GM18873 (cell line): Measurements from ENCODE around the gene CFAP300.

ENCODE experiments used
- ATAC-seq: cut with Tn5 transposase; IDR thresholded peaks from one replicate; pipeline ENCODE4 v1.9.1; 2021; ENCODE audit warnings: mild to moderate bottlenecking, moderate library complexity, moderate number of reproducible peaks; ENCODE audit not compliant: unreplicated experiment, low FRiP score

The CFAP300 gene

DNA sequence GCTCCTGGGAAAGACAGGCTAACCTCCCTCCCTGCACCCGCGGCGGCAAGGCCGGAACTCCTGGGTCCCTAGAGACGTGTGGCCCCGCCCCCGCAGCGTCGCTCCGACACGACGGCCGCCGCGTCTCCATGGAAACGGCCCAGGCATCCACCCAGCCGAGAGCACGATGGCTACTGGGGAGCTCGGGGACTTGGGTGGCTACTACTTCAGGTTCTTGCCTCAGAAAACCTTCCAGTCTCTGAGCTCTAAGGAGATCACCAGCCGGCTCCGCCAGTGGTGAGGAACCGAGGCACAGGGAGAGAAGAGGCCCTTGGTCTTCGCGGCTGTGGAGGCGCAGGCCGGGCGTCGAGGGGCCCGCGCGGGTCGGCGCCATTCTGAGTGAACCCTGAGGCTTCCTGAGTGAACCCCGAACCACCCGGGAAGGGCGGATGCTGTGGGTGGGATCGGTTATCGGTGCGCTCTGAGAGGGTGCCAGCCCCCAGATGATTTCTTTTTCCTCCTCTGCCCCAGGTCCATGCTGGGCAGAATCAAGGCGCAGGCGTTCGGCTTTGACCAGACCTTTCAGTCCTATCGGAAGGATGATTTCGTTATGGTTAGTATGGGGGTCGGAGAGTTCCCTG is at the start of gene CFAP300:
TSS of gene CFAP300 (plus strand) at position 133 of the 620 bp plus-strand sequence. CDS start at position 167, 34 bp downstream.
- no peak for ATAC-seq

DNA sequence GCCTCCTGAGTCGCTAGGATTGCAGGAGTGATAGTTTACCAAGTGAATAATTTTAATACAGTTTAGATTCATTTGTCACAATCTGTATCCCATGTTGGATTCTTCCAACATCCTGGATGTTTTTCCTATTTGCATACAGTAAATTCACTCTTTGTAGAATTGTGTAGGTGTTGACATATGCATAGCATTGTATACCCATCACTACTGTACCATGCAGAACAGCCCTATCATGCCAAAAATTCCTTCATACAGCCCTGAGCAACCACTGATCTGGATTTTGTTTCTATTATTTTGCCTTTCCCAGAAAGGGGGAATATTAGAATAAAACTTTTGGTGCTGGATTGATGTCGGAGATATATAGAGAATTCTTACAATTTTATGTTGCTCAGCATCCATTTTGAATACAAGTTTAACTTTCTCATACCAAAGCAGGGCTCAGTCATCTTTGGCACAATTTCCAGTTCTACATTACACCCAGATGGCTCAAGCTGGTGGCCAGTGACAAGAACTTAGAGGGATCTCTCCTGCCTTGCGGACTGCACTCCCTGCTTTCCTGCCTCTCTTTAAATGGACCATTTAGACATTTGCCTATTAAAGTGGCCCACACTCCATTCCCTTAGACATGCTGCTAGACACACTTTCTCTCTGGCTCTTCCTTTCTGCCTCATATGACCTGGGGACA is 45.4 kb upstream of the CFAP300 start:
- ATAC-seq, result no peak

DNA sequence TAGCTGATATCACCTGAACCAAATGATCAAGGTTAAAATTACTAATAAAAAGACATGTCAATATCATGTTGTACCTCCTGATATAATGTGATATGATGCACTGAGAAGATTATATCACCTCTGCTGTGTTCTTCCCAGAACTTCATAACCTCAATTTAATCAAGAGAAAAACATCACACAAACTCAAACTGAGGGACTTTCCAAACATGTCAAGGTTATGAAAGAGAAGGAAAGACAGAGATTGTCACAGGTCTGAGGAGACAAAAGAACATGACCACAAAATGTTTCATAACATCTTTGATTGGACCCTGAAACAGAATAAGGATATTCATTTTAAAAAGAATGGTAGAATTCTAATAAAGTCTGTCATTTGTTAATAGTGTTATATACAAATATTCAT is 43.0 kb upstream of the CFAP300 start:
- no peak for ATAC-seq

DNA sequence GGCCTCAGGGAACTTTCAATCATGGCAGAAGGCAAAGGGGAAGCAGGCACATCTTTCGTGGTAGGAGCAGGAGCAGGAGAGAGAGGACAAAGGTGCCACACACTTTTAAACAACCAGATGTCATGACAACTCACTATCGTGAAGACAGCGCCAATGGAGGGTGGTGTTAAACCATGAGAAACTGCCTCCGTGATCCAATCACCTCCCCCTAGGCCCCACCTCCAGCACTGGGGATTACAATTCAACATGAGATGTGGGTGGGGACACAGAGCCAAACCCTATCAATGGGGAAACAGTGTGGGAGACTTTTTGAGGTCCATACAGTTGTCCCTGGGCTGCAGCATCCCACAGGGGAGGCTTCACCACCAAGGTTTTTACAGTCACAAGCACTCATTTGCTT is 41.9 kb upstream of the CFAP300 start:
- ATAC-seq, result no peak

DNA sequence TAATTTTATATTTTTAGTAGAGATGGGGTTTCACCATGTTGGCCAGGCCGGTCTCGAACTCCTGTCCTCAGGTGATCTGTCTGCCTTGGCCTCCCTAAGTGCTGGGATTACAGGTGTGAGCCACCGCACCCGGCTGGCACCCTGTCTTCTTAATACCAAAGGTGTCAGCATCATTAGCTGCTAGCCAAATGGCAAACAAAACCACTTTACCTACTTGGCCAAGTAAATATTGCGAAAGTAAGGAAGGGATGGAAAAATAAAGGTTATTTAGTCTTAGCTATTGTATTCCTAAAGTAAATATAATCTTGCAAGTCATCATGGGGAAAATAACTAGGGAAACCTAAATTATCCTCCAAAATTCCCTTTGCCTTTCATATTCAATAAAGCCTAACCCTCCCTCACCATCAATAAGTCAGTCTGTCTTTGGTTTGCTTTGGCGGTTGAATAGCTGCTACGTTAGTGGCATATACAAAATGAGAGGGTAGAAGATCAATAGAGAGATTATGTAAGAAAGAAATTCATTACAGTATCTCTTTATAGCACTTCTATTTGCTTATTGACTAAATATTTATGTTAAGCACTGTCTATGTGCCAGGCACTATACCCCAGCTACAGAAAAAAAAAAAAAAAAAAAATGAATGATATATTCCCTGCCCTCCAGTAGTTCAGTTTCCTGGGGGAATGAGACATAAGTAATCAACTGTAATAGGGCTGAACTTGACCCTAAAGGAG is 40.2 kb upstream of the CFAP300 start:
- no peak for ATAC-seq

DNA sequence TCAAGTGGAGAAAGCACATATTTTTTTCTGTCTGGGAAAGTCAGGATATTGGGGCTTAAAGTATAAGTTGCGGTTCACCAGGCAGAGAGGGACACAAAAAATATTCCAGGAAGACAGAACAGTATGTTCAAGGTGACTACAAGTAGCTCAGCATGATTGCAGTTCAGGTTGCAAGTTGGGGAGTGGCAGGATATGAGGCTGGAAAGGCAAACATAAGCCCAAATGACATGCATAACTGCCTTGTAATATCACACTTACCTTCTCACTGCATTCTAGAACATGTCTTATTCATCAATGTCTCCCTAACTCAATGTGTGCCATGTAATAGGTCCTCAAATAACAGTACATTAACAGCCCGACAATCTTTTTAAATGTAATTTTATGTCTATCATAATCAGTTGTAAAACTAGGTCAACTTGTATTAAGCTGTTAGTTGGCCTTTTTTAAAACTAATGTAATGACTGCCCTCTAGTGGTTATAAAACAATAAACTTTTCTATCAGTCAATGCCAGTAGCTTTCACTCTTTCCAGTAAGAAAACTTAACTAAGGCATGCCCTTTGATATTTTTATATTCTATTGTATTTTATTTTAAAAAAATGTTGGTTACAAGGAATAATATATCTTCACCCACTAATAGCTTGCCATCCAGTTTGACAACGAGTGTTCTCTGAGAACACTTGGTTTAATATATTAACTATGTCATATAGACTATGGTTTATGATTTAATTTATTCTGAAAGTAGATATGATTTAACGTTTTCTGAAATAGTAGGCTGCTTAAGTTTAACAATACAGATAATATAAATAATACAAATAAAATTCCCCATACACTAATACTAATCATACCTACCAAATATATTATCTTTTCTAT is 39.4 kb upstream of the CFAP300 start:
- ATAC-seq, result peak; percentile 69

DNA sequence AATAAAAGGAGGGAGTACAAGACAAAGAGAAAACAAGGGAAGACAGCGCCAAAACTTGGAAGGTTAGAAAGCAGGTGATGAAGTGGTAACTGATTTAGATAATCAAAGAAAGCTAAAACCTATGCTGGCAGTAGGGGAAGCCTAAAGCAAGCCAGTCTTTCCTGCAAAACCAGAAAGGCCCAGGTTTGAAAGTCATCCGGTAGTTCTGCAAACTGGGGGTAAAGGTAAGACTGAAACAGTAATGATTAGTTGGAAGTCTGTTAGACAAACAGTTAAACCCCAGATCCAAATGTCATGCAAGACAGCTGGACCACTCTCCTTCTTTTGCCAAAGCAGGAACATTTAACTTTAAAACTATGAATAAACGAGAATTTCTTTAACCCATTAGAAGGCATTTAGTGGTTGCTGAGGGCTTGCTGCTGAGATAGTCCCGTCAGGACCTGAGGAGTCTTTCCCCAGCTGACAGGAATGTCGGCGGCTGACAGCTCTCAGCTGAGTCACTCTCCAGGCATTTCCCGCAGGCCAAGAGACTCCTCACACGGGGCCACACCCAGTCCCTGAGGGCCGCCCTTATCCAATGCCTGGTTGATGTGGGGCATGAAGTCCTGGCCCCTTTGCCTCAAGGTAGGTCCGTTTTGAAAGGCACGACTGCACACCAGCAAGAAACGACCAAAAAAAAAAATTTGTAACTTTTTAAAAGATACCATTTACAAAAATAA is 36.3 kb upstream of the CFAP300 start:
- ATAC-seq, result no peak

DNA sequence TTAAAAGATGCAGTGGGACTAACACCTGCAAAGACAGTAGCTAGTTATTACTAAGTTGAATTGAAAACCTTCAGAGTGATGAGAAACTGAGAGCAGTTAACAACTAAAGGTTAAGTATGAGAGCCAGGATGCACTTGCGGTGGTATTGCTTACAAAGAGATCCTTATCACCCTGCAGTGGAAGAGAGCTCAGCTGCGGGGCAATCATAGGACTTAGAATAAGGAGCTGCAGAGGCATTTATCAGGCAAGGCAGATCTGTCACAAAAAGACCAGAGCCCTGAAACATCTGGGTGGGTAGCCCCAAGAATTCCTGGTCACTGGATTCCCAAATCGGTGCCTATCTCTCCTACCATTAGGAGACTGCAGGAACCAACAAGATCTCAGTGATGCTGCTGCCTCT is 34.3 kb upstream of the CFAP300 start:
- ATAC-seq, result no peak

DNA sequence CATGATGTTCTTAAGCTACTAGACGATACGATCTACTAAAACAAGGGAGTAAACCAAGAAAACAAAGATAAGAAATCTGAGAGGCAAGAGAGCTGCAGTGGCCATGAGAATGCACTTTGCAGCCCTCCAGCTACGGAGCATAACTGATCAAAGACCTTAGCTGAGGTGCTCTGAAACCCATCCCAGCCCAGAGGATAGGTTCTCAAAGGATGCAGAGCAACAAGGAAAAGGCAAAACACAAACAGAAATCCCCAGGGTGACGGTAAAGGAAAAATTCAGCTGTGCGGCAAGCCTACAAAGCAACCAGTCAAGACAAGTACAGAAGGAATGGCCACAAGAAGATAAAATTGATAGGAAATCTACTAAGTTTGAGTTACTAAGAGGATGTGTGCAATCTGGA is 32.5 kb upstream of the CFAP300 start:
- ATAC-seq, result no peak

DNA sequence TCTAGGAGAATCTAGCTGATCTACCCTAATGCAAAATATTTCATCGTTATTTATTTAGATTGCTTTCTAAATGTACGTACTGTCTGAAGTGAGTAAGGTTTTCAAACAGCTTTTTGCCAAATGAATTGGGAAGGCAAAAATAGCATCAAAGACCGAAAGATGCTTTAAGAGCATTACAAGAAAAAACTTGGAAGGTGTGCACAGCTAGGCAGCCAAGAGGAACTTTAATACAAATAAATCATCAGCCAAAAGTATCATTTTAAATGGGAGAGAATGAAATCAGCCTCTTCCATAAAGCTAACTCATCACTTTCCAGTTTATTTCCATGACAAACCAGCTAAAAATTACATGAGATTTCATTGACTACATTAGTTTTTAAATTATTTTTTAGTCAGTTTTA is 30.2 kb upstream of the CFAP300 start:
- ATAC-seq, result no peak

DNA sequence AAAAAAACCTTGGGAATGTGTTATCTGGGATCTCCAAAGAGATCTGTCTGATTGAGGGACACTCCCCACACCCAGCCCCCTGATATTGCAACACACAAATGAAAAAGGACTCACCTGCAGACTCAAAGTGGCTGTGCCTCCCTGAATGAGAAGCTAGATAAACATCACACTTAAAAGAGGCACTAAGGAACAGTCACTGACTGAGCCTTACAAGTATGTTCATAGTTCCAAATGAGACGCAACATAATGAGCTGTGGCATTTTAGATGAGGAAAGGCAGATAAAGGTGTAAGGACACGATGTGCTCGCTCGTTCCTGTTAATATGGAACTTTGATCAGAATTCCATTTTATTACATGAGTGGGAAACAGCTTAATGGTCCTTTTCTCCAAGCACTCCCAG is 21.0 kb upstream of the CFAP300 start:
- ATAC-seq, result no peak

DNA sequence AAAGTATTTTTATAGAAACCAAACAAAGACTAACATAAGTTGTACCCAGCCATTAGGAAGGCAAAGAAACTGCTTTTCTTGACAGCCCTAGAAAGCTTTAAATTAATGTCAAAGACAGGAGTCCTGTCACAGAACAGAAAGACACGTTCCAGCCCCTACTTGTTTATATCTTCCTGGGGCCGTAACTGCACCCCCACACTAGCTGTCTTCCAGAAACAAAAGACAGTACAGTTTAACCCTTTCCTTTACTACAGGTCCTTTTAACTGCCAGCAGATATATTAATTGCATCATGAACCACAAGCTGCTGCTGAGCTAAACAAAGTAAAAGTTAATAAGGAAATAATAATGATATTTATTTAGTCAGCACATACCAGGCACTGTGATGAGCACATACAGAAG is 20.3 kb upstream of the CFAP300 start:
- no peak for ATAC-seq

DNA sequence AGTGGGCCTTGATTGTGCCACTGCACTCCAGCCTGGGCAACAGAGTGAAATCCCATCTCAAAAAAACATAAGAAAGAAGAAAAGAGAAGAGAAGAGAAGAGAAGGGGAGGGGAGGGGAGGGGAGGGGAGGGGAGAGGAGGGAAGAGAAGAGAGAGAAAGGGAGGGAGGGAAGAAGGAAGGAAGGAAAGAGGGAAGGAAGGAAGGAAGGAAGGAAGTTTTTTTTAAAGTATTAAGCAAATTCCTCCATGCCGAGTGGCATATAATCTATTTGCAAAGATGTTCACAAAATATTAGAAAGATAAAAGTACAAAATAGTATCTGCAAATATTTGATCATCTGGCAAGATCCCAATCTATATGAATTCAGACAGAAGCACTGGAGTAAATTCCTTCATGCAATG is 10.5 kb upstream of the CFAP300 start:
- no peak for ATAC-seq

DNA sequence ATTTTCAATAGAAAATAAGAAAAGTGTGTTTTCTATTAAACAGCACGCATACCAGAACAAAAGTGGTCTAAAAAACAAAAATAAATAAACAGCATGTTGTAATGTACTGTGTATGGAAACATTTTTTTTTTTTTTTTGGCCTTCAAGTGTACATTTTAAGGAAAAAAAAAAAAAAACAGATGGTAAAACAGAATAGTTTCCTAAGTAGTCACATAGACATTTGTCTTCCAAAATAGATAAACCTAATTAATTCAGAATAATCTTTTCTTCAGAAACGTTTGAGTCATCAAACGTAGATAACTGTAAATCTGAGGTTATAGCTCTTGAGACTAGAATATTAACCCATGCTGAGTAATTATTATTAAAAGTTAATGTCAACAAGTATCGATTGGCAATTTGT is 396 bp upstream of the CFAP300 start:
- ATAC-seq, result no peak

DNA sequence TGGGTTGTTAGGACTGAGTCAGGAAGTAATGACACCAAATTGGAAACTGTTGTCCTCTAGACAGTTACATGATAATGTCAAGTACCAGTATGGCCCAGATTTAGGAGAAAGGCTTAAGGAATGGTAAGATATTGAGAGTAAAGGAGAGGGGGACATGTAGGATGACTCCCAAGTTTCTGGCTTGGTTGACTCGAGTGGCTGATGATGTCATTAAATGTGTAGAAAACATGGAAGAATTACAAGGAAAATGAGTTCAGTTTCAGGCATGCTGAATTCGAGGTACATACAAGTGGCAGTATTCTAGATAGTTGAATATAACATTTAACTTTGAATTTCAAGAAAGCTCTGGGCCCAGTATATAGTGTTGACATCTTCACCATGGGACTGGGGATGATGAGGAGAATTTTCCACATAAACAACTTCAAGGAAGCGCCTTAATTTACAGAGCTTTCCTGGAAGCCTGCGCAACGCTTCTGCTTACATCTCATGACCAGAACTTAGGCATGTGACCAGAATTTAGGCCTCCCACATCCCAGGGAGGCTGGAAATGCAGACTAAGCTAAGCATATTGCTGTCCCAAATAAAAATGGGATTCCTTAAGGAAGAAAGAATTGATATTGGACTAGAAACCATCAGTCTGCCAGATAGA is 3.8 kb downstream of the CFAP300 start:
- ATAC-seq, result no peak

DNA sequence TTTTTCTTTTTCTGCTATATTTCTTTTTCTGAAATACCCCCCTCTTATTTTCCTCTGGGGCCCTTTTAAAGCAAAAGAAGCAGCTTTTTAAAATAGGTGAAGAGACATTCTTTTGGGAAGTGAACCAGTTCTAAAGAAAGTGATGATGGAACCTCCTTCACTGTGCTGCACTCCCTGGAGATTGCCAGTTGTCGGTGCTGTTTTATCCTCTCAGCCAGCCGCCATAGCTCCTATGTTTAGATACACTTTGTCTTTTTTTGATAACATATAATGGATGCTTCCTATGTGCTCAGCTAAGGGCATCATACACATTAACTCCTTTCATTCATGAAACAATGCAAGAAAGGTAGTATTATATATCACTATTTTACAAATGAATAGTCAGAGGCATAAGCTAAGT is 14.0 kb downstream of the CFAP300 start:
- ATAC-seq, result no peak

DNA sequence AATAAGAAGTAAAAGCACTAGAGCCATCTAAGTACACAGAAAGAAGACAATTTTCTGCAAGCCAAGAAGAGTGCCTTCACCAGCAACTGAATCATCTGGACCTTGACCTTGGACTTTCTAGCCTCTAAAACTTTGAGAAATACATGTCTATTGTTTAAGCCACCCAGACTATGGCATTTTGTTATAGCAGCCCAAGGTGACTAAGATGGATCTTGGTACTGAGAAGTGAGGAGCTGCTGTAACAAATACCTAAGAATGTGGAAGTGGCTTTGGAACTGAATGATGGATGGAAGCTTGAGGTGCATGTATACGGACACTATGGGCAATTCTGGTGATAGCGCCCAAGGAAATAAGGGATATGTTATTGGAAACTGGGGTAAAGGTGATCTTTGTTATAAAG is 14.9 kb downstream of the CFAP300 start:
- no peak for ATAC-seq

DNA sequence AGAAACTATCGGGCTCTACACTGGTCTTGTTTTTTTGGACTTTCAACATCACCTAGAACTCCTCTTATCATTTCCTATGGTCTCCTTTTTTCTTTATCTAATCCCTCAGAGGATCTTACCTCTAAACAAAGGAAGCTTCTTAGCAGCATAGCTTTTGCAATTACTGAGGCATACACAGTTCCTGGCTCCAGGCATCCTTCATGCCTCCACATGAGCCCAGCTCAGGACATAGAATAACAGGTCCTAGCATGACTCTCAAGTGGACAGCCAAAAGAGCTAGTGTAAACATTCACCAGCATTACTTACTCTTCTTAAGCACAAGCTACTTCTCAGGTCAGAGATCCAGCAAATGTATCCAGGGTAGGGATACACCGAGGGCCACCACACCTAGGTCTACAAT is 17.1 kb downstream of the CFAP300 start:
- no peak for ATAC-seq

DNA sequence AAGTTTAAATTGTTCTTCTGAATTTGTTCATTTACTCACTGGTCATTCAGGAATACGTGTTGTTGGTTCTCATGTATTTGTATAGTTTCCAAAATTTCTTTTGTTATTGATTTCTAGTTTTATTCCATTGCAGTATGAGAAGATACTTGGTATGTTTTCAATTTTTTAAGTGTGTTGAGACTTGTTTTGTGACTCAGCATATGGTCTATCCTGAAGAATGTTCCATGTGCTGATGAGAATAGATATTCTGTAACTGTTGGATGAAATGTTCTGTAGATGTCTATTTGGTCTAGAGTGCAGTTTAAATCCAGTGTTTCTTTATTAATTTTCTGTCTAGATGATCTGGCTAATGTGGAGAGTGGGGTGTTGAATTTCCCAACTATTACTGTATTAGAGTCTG is 23.5 kb downstream of the CFAP300 start:
- no peak for ATAC-seq
